Stimulated activated CD4-positive, alpha-beta T cell treated with anti-CD3 and anti-CD28 coated beads, Interleukin-4, amount 100 ng/mL, for 4 hours (primary cell): ENCODE results near the gene ZCCHC18.
A peak's percentile ranks its signal among the peaks of the same experiment; 100 is the strongest.
"Not testable (repeated sequence)": the region's sequence is repeated elsewhere in the genome, so short reads cannot be mapped to it uniquely, and the experiment has no call there.

Source experiments
- DNase-seq, 2 experiments: peaks; one replicate each; pipeline ENCODE4 v3.0.0-alpha.2; 2020

Gene ZCCHC18

DNA sequence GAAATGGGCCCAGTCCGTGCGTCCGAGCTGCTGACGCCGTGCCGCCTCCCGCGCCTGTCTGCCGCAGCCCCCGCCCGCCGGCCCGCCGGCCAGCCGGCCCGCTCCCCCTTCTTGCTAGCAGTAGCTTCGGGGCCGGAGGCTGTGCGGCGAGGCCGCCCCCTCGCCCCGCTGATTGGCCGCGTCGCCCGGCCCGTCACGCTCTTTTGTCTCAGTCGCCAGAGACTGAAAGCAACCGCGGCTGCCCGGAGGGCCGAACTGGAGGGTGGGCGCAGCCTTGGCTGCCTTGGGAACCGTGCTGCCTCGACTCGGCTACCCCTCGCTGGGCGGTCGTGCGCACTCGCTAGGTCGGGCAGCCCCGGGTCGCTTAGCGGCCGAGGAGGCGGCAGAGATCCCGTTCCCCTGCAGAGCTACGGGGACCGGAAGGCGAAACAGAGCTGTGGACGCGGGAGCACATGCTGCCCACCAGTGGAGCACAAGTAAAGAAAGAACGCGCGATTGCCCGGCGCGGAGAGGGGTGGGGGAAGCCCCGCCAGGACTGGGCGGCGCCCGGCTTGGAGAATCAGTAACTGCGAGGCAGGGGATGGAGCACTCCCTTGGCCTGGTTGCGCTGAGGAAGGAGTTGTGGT lies at the start of gene ZCCHC18:
Gene ZCCHC18, plus strand, starts transcription at position 198 of the 626 bp plus-strand sequence. CDS start 1,589 bp downstream, outside the sequence.
- peak; percentile 5 to 17 for DNase-seq

DNA sequence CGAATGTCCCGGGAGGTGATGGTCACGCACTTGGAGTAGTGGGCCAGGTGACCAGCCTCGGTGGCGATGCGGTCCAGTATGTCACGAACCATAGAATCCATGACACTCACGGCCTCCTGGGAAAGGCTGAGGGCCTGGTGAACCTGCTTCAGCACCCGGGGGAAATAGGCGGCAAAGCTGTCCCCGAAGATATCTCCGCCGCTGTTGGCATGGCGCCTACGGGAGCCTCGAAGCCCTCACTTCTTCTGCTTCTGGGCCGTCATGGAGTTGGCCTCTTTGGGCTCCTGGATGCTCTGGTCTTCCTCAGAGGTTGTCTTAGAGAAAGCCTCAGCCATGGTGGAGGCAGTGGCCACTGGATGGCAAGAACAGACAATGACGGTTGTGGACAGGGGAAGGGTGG lies 49.7 kb upstream of the ZCCHC18 start:
- not testable (repeated sequence) for DNase-seq

GRCh38 chrX:104075778-104076445 lies 36.4 kb upstream of the ZCCHC18 start, which contains the start of gene TMSB15C:
TMSB15C (minus strand) TSS chrX:104076236.
- not testable (repeated sequence) for DNase-seq

GRCh38 chrX:104077854-104078253 lies 34.5 kb upstream of the ZCCHC18 start:
- DNase-seq = not testable (repeated sequence)

DNA sequence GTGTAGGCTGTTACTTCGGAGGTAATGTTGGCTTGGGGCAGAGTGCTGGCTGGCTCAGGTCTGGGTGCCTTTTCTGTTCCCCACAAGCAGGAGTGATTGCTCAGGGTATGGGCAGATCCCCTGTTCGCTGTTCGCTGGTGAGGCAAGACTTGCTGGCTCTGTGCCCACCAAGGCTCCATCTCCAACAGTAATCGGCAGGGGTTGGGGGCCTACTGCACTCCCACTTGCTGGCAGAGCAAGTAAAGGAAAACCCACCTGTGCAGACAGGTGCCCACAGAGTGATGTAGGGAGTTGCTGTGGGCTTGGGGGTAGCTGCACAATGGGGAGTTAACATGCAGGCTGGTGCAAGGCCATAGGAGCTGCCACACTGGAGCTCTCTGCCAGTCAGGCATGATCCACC lies 28.3 kb upstream of the ZCCHC18 start:
- DNase-seq = no peak

DNA sequence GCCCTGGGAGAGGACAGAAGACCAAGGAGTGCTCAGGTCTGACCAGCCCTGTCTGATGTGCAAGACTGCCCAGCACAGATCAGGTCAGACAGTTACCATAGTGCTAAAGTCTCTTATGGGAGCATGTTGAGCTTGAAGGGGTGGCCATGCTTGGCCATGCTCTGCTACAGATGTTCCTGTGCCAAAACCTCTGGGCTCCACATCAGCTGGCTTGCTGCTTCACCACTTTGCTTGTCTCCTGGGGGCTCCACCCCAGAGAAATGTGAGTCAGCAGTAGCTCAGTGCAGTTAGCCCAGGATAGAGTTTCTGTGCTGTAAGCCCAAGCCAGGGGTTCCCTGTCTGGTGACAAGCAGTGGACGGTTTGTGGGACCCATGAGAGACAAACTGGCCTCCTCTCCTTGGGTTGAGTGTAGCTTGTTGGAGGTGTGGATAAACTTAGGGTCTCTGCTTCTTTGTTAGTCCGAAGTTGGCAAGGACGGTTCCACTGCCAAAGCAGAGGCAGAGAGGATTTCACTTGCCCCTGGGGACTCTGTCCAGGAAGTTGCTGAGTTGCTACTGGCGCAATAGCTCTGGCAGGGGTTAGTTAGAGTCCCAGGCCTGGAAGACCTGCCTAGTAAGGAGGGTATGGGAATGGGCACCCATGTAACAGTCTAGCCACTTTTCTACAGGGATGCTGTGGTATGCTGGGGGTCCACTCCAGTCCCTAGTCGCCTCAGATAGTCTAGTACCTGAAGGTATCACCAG lies 27.6 kb upstream of the ZCCHC18 start:
- no peak for DNase-seq

DNA sequence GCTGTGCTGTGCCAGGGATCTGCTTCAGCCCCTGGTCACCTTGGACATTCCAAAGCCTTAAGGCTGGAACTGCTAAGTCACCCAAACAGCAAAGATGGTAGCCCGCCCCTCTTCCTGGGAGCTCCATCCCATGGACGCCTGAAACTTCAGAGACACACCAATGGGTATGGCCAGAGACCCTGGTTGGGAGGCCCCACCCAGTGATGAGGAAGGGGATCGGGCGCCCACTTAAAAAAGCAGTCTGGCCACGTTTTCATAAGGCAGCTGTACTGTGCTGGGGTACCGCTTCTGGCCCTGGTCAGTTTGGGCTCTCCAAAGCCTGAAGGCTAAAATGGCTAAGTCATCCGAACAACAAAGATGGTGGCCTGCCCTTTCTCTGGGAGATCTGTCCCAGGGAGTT lies 26.8 kb upstream of the ZCCHC18 start:
- no peak for DNase-seq

GRCh38 chrX:104085919-104086318 lies 26.4 kb upstream of the ZCCHC18 start:
- no peak for DNase-seq

DNA sequence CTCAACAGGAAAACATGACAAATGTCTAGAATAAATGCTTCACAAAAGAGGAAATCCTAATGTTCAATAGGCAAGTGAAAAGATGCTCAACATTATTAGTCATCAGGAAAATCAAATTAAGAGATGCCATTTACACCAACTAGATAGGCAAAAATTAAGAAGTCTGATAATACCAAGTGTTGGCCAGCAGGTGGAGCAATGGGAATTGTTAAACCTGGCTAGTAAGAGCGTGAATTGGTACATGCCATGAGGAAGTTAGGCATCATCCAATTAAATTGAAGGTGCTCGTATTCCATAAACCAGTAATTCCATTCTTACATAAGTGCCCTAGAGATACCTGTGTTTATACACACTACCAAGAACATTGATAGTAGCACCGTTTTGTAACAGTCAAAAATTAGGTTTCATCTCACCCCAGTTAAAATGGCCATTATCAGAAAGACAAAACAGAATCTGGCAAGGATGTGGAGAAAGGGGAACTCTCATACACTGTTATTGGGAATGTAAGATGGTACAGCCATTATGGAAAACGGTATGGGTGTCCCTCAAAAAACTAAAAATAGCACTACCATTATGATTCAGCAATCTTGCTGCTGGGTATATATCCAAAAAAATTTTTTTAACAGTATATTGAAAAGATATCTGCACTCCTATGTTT lies 14.0 kb upstream of the ZCCHC18 start:
- DNase-seq = peak; percentile 10 to 23

- DNase-seq = no peak
These were observed 13.4 kb upstream of the ZCCHC18 start for GRCh38 chrX:104098919-104099318.

- no peak for DNase-seq
These were observed 7.6 kb upstream of the ZCCHC18 start for GRCh38 chrX:104104676-104105075.

DNA sequence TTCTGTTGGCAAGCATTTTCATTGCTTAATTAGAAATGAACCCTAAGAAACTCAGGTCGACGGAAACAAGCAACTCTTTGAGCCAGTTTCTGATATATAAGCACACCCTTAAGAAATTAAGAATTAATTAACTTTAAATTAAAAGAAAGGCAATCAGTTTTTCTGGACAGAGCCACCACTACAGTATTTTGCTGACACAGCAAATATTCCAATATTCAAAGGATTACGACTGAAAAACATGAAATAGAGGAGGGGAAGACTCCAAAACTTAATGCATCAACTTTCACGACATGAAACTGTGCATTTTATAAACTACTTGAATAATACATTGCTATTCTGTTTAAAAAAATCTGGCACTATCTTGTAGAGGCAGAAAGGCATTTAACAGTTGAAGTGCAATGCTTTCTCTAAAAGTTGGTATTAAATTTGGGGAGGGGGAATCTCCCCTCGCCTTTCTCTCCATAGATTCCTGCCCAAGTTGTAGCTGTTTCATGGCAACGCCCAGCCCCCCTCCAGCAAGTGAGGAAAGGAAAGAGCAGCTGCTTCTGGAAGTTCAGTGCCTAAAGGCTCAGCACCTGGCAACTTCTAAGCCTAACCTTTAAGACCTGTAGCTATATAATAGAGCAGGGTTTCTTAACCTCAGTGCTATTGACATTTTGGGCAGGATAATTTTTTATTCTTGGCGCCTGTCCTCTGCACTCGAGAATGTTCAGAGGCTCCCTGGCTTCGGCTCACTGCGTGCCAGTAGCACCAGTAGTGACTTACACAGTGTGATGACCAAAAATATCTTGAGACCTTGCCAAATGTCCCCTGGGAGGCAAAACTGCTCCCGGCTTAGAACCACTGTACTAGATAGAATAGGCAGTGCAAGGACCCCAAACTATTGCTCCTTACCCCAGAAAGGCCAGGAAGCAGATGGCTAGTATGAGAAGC lies 6.7 kb upstream of the ZCCHC18 start:
- no peak for DNase-seq

GRCh38 chrX:104108955-104109354 lies 3.4 kb upstream of the ZCCHC18 start:
- DNase-seq = no peak

DNA sequence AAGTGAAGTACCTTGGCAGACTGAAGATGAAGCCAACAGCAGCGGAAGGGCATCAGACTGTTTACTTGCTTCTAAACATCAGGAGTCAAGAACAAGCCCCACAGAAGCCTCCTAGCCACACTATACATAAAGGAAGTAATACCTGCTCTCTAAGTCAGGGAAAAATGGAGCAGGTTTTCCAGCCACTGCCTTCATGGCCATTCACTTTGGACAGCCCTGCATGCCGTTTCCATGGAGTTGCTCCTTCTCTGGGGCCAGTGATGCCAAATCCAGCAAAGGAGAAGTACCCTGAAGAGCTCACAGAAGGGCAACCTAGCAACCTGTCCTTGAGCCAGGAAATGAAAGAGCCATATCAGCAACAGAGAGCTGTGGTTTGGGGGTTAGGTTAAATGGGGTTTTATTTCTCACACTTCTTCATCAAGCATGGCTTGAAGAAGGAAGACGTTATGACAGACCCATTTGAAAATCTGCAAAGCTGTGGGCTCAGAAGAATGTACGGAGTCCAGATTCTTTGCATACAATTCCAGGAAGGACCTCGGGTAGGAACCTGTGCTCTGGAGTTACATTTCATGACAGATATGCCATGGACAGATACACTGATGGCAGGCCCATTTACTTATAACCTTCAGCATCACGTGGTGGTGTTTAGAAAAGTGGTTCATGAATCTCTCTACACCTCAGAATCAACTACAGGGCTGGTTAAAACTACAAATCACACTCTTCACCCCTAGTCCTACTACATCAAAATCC lies 1.7 kb upstream of the ZCCHC18 start:
- DNase-seq = not testable (repeated sequence)

- peak; percentile 35 to 40 for DNase-seq
These were observed 1.1 kb downstream of the ZCCHC18 start for GRCh38 chrX:104113222-104113965.

DNA sequence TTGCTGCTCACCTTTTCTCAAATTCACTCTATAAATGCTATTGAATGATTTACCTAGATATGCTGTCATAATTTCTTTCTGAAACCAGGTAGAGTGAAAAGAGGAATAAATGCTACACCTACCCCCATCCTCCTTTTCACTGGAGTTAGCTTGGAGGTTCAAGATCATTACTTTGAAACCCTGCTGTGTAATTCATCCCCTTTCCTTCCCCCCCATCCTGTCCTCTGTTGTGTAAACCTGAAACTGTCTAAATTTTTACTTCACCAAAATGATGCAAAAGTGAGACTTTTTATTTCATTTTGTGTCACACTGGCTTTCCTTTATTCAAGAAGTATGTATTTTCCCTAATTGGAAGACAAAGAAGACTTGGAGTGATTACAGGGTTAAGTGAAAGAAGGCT lies 5.4 kb downstream of the ZCCHC18 start:
- no peak for DNase-seq

DNA sequence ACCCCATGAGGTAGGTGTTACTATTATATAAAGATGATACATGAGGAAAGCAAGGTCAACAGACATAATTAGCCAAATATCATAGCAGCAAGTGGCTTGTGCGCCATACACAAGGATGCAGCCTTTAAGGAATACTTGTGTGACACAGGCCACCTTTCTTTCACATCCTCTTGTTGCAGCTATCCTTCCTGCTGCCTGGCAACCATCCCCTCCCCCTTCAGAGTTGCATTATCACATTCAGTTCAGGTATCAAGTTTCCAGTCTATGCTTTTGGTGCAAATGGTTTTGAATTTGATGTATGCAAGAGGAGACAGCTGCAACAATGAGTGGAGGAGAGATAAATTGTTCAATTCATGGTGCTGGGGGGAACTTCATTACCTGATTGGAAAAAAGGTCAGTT lies 6.4 kb downstream of the ZCCHC18 start:
- DNase-seq = no peak

DNA sequence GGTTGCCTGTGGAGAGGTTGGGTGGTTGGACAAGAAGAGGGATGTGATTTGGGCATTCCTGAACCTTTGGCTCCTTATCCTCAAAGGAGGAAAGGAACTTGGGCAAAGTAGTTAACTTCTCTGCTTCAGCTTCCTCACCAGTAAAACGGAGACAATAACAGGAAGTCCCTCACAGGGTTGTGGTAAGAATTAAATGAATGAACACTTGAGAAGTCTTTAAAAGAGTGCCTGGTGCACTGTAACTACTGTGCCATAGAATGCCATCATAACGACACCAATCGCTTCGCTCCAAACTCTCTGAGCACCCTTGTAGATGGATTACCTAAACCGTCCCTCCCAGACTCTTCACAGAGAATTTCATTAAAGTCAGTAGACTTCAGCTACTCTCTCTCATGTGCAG lies 10.5 kb downstream of the ZCCHC18 start:
- DNase-seq = no peak

GRCh38 chrX:104126856-104127255 lies 14.5 kb downstream of the ZCCHC18 start:
- DNase-seq = no peak

GRCh38 chrX:104130808-104131207 lies 18.5 kb downstream of the ZCCHC18 start:
- DNase-seq = no peak
